GM12864 (cell line): ENCODE results near the gene RELN.

Source experiments
- DNase-seq: peaks from one replicate; pipeline ENCODE4 v3.0.0-alpha.2; 2011; ENCODE audit warnings: low read depth
- H3K4me3 ChIP-seq: 2 replicates; pipeline ENCODE4 v1.5.1; 2011; ENCODE audit warnings: mild to moderate bottlenecking, low read depth, low read length, control low read depth
- CTCF ChIP-seq: IDR thresholded peaks from 2 replicates; pipeline ENCODE4 v1.5.1; 2011; ENCODE audit warnings: low read depth, mild to moderate bottlenecking, moderate library complexity, low read length, control low read depth, inconsistent platforms; ENCODE audit errors: missing control alignments

The RELN gene

GRCh38 chr7:103668279-103668941 is 321.0 kb downstream of the RELN start:
- no peak overlapping the region for H3K4me3 ChIP-seq
- DNase-seq = no peak
- TF ChIP-seq CTCF = no peak

- H3K4me3 ChIP-seq = no peak overlapping the region
- DNase-seq = no peak
- no peak for TF ChIP-seq CTCF
Measured at GRCh38 chr7:103666326-103666725, 323.1 kb downstream of the RELN start.

GRCh38 chr7:103664577-103664976 is 324.9 kb downstream of the RELN start:
- TF ChIP-seq CTCF = no peak
- no peak overlapping the region for H3K4me3 ChIP-seq
- DNase-seq = no peak

GRCh38 chr7:103660455-103661371 is 328.7 kb downstream of the RELN start:
- DNase-seq = no peak
- no peak for TF ChIP-seq CTCF
- no peak overlapping the region for H3K4me3 ChIP-seq

- TF ChIP-seq CTCF = no peak
Measured at GRCh38 chr7:103658055-103659005, 331.1 kb downstream of the RELN start.

GRCh38 chr7:103657474-103657894 is 332.0 kb downstream of the RELN start:
- no peak for TF ChIP-seq CTCF
- H3K4me3 ChIP-seq = no peak overlapping the region
- no peak for DNase-seq

More at GRCh38 chr7:103658055-103659005, 331.1 kb downstream of the RELN start:
- H3K4me3 ChIP-seq = no peak overlapping the region
- DNase-seq = no peak
